ENCODE measurements around the gene RANGAP1. TPM values are rescaled to one million over a fixed set of nuclear protein-coding genes. Genes with fewer than 3 reads are reported as not detected.

Gene RANGAP1
- total RNA-seq, 1 donor from 2014 or later = 49.7 TPM

- Mint-ChIP-seq H3K4me3 (ENCODE audit: unreplicated experiment) (no peak overlapping the region), H3K36me3 (ENCODE audit: unreplicated experiment) (no peaks in the 10 kb centered on the region), H3K27me3 (ENCODE audit: unreplicated experiment) (no peaks in the 10 kb centered on the region), H3K9me3 (ENCODE audit: unreplicated experiment) (no peaks in the 10 kb centered on the region), H3K27ac (ENCODE audit: unreplicated experiment) (no peak overlapping the region), H3K4me1 (ENCODE audit: unreplicated experiment) (peaks cover 4% of the 10 kb centered on the region)
- no peak for TF ChIP-seq CTCF (IDR thresholded peaks at IDR 0.05)
- no peak for DNase-seq (ENCODE audit: extremely low spot score, unreplicated experiment)
These were observed 46.4 kb downstream of the RANGAP1 start for GRCh38 chr22:41239443-41240128.

DNA sequence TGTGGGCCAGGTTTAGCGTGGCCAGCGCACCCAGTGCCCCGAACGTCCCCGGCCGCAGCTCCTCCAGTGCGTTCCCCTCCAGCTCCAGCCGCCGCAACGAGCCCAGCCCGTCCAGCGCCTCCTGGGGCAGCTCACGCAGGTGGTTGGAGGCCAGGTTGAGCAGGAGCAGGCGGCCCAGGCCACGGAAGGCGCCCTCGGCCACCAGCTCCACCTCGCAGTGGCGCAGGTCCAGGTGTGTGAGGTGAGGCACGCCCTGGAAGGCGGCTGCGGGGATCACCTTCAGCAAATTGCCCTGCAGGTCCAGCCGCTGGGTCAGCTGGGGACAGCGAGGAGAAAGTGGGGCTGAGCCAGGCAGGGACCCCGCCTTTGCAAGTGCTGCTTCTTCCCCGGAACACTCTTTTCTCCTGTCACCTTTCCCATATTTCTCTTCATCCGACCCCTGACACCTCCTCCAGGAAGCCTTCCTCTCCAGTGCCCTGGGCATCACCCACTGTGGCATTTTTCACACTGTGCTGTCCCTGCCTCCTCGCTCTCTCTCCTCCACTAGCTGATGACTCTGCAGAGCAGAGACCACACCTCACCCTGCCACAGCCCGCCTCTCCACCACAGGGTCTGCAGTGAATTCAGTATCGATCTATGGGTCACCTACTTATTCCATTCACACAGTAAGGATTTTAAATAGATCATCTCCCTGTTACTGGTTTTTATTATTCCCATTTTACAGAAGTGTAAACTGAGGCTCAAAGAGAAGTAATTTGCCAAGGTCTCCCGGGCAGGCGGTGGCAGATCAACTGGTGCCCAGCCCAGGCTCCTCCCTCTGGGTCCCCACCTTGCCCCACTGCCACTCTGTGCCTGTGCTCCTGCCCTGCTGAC, 47.2 kb downstream of the RANGAP1 start:
- Mint-ChIP-seq H3K36me3 (ENCODE audit: unreplicated experiment) (no peaks in the 10 kb centered on the region), H3K4me3 (ENCODE audit: unreplicated experiment) (no peak overlapping the region), H3K4me1 (ENCODE audit: unreplicated experiment) (peaks cover 4% of the 10 kb centered on the region), H3K27ac (ENCODE audit: unreplicated experiment) (no peak overlapping the region), H3K27me3 (ENCODE audit: unreplicated experiment) (no peaks in the 10 kb centered on the region), H3K9me3 (ENCODE audit: unreplicated experiment) (no peaks in the 10 kb centered on the region)
- no peak for DNase-seq (ENCODE audit: extremely low spot score, unreplicated experiment)
- no peak for TF ChIP-seq CTCF (IDR thresholded peaks at IDR 0.05)

DNA sequence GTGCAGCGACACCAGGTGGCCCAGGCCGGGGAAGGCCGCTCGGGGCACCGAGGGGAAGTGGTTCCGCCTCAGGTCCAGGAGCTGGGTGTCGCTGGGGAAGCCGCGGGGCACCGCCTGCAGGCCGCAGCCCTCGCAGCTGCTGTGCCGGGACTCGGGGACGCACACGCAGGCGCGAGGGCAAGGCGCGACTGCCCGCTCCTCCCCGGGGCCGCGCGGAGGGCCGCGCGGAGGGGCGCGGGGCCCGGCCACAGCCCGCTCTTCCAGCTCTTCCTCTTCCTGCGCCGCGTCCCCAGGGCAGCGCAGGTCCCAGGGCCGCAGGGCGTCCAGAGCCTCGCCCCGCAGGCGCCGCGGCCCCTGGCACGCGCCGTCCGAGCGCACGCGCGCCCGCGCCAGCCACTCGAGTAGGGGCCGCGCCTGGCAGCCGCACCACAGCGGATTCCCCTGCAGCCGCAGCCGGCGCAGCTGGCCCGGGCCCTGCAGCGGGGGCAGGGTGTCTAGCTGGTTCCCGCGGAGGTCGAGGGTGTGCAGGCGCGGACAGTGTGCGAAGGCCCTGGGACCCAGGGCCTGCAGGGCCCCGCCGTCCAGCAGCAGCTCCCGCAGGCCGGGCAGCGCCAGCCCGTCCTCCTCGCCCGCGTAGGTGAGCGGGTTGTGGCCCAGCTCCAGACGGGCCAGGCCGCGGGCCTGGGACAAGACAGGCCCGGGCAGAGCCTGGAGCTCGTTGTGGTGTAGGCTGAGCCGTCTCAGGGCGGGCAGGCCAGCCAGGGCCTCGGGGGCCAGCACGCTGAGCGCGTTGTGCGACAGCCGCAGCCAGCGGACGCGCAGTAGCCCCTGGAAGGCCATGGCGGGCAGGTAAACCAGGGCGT, 48.0 kb downstream of the RANGAP1 start:
- DNase-seq (ENCODE audit: extremely low spot score, unreplicated experiment) = no peak
- peaks cover 4% of the 10 kb centered on the region for H3K4me1 Mint-ChIP-seq (ENCODE audit: unreplicated experiment)
- no peak overlapping the region for H3K4me3 Mint-ChIP-seq (ENCODE audit: unreplicated experiment)
- TF ChIP-seq CTCF (IDR thresholded peaks at IDR 0.05) = peak; percentile 31
- H3K36me3 Mint-ChIP-seq (ENCODE audit: unreplicated experiment) = no peaks in the 10 kb centered on the region
- H3K9me3 Mint-ChIP-seq (ENCODE audit: unreplicated experiment) = no peaks in the 10 kb centered on the region
- H3K27ac Mint-ChIP-seq (ENCODE audit: unreplicated experiment) = no peak overlapping the region
- H3K27me3 Mint-ChIP-seq (ENCODE audit: unreplicated experiment) = no peaks in the 10 kb centered on the region

- no peak for TF ChIP-seq CTCF (IDR thresholded peaks at IDR 0.05)
- H3K4me1 Mint-ChIP-seq (ENCODE audit: unreplicated experiment) = peaks cover 4% of the 10 kb centered on the region
- no peak overlapping the region for H3K27ac Mint-ChIP-seq (ENCODE audit: unreplicated experiment)
- no peaks in the 10 kb centered on the region for H3K36me3 Mint-ChIP-seq (ENCODE audit: unreplicated experiment)
- H3K4me3 Mint-ChIP-seq (ENCODE audit: unreplicated experiment) = no peak overlapping the region
- no peak for DNase-seq (ENCODE audit: extremely low spot score, unreplicated experiment)
- H3K27me3 Mint-ChIP-seq (ENCODE audit: unreplicated experiment) = no peaks in the 10 kb centered on the region
- H3K9me3 Mint-ChIP-seq (ENCODE audit: unreplicated experiment) = no peaks in the 10 kb centered on the region
These were observed 48.8 kb downstream of the RANGAP1 start for GRCh38 chr22:41237036-41237706.
